Activated CD4-positive, CD25-positive, alpha-beta regulatory T cell treated with anti-CD3 and anti-CD28 coated beads, Interleukin-2, amount 50 U/mL, for 16 hours (primary cell): ENCODE data around the gene SNTG2.
"Not testable (repeated sequence)": the region's sequence is repeated elsewhere in the genome, so short reads cannot be mapped to it uniquely, and the experiment has no call there.

Source experiments
- DNase-seq: peaks from one replicate; pipeline ENCODE4 v3.0.0-alpha.2; 2020; ENCODE audit warnings: low read depth, low spot score

The SNTG2 gene

GRCh38 chr2:1413156-1413710, 462.6 kb downstream of the SNTG2 start, which contains the start of gene TPO:
Gene TPO, plus strand, starts transcription at chr2:1413463. Its CDS starts 946 bp downstream, at chr2:1414409.
- DNase-seq, result no peak

DNA sequence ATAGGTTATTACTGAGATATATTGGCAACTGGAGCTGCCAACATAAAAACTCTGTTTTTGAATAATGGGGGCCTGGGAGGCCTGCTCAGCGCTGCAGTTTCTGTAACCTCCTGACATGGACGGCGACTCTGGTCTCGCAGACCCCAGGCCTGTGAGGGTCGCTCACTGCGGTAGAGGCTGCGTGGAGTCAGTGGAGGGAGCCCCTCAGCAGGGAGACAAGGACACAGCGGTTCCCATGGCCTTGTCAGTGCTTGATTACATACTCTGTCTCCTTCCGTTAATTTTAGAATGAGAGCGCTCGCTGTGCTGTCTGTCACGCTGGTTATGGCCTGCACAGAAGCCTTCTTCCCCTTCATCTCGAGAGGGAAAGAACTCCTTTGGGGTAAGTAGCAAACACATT, 463.5 kb downstream of the SNTG2 start:
- no peak for DNase-seq

GRCh38 chr2:1414901-1415300, 464.3 kb downstream of the SNTG2 start:
- not testable (repeated sequence) for DNase-seq

DNA sequence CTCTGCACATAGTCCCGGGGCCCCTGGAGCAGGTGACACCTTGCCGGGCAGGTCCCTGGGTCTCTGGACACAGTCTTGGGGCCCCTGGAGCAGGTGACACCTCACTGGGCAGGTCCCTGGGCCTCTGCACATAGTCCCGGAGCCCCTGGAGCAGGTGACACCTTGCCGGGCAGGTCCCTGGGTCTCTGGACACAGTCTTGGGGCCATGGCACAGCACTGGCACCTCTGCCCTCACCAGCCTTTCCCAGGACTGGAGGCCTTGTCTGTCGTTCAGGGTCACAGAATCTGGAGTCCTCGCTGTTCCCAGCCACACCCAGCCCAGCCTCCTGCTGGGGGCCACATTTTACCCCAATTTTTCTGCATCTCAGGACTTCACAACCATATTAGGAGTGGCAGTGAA, 464.9 kb downstream of the SNTG2 start:
- DNase-seq, result no peak
